Activated T-helper 1 cell treated with anti-CD3 and anti-CD28 coated beads, Interleukin-12 subunit alpha, Interleukin-12 subunit beta, Interleukin-2, Interleukin-4 antibody, amounts not matched to agents 30 ng/mL and 10 ng/mL and 1 ng/mL, durations not matched to agents 14 hours and 24 hours and 36 hours (primary cell): Measurements from ENCODE around the gene DGCR2. TPM values are rescaled to one million over a fixed set of nuclear protein-coding genes. Genes with fewer than 3 reads are reported as not detected.

Experiments used
- DNase-seq: peaks from one replicate; pipeline ENCODE4 v3.0.0; 2021; ENCODE audit warnings: low spot score
- H3K27ac Mint-ChIP-seq: one replicate; pipeline ENCODE4 v1.8.0; 2021; ENCODE audit warnings: mild to moderate bottlenecking, mixed read lengths
- H3K27me3 Mint-ChIP-seq: one replicate; pipeline ENCODE4 v1.8.0; 2022; ENCODE audit warnings: mild to moderate bottlenecking, moderate library complexity, mixed read lengths; ENCODE audit not compliant: insufficient read depth
- H3K36me3 Mint-ChIP-seq: one replicate; pipeline ENCODE4 v1.8.0; 2021; ENCODE audit warnings: low read depth, mixed read lengths
- H3K4me1 Mint-ChIP-seq: one replicate; pipeline ENCODE4 v1.8.0; 2021; ENCODE audit warnings: low read depth, mixed read lengths
- H3K4me3 Mint-ChIP-seq: one replicate; pipeline ENCODE4 v1.8.0; 2021; ENCODE audit warnings: mild to moderate bottlenecking, moderate library complexity, mixed read lengths
- H3K9me3 Mint-ChIP-seq: one replicate; pipeline ENCODE4 v1.8.0; 2021; ENCODE audit warnings: mixed read lengths
- intact Hi-C: fragments of 100-400 bp; cut with micrococcal nuclease; formaldehyde crosslinking; loops from one replicate; pipeline ENCODE4 v1.15.1; 2024
- total RNA-seq: library from RNA; stranded (reverse); gene quantifications from 2 replicates; pipeline ENCODE4 v1.2.3, GENCODE V29; 2022

DGCR2 gene
- total RNA-seq, 1 donor from 2014 or later = 23.2 TPM

DNA sequence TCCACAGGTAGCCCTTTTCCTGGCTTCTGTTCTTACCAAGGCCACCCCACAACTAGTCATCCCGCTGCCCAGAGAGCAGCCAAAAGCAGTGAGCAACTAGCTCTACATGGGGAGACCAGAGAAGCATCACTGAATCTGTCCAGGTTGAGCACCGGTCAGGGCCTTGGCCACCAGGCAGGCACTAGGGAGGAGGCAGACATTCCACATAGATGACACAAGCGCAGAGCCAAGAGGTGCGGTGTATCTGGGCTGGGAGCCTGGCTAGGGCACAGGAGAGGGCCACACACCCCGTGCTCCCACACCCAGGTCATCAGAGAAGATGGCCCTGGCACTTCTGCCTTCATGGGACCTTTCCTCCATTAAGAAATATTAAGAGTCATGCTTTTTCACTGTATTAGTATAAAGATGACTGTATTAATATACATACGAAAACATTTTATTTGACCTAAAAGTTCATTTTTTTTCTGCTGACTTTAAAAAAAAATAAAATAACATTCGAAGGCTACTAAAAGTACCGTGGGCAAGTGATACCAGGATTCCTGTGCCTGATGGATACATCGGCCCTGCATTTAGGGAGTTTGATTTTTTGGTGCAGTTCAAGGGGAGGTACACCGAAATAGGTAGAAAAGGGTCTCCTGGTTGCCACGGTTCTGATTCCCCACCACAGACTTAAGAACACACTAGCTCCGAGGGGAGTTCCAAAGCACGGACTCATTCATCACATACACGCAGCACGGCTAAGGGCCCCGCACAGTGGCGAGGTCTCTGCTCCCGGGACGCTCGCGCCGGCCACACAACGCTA is 1.2 kb downstream of the DGCR2 start:
- Mint-ChIP-seq H3K27me3 (peaks cover 1% of the 10 kb centered on the region), H3K36me3 (peaks cover 5% of the 10 kb centered on the region), H3K4me3 (peak overlapping the region; percentile 89), H3K9me3 (no peaks in the 10 kb centered on the region), H3K4me1 (peaks cover 59% of the 10 kb centered on the region), H3K27ac (peak overlapping the region; percentile 64)
- DNase-seq = no peak
- intact Hi-C loops = loop anchor here (5.0 kb wide), 1 partner anchor 311 kb away; the partner anchor contains the start of genes HIRA and MRPL40

DNA sequence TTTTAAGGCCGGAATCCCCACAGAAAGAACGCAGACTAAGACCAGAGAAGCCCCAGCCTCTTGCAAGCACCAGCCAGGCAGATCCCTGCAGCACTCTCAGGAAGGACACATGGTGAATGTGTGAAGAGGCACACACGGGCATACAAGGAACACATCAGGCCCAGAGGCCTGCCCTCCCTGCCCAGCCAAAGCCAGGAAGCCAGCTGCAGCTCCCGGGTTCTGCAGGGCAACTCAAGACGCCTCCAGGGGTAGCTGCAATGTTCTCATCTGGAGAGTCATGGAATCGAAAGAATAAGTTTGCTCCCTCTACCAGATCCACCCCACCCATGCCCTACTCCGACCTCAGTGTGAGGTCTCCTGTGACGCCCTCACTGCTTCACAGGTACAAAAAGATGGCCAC is 2.3 kb downstream of the DGCR2 start:
- Mint-ChIP-seq H3K27ac (no peak overlapping the region), H3K27me3 (peaks cover 1% of the 10 kb centered on the region), H3K4me3 (peak overlapping the region; percentile 89), H3K36me3 (peaks cover 5% of the 10 kb centered on the region), H3K4me1 (peaks cover 67% of the 10 kb centered on the region), H3K9me3 (no peaks in the 10 kb centered on the region)
- no peak for DNase-seq
- intact Hi-C loops = loop anchor here (5.0 kb wide), 1 partner anchor 312 kb away; the partner anchor contains the start of genes HIRA and MRPL40

DNA sequence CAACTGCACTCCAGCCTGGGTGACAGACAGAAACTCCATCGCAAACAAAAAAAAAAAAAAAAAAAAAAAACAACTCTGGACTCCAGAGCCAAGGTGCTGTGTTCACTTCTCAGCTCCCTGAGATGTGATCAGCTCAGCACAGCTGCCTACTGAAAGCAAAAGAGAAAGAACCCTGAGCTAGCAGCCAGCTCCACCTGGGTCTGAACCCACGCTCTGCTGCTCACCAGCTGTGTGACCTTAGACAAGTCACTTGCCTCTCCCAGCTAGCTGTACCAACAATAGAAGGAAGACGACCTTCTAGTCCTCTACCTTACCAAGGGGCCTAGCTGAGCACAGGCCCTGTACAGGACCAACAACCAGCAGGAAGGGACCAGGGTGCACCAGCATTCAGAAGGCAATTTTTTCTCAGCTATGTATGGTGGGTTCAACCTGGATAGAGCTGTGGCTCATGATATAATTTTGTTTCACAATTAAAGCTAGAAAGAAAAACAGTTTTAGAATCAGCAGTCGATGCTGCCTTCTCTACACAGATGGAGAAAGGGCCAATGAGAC is 3.8 kb downstream of the DGCR2 start:
- Mint-ChIP-seq H3K4me3 (peak overlapping the region; percentile 15), H3K36me3 (peaks cover 5% of the 10 kb centered on the region), H3K4me1 (peaks cover 72% of the 10 kb centered on the region), H3K27ac (no peak overlapping the region), H3K9me3 (no peaks in the 10 kb centered on the region), H3K27me3 (peaks cover 1% of the 10 kb centered on the region)
- intact Hi-C loops = no loop called here
- DNase-seq = no peak

DNA sequence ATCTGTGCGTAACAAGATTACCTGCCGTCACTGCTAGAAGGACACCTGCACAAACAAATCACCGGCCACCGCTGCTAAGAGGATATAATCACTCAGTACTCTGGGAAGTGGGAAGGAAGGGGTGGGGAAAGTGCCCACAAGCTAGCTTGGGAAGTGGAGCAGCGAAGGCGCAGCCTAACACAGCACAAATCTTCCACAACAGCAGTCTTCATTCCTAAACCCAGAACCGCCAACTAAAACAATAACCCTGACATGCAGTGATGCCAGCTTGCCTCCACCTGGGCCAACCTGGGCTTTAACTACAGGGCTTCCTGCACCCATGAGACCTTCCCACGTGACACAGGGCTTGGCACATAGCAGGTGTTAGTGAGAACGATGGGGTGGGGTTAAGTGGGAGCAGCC is 5.1 kb downstream of the DGCR2 start:
- DNase-seq = no peak
- no peak overlapping the region for H3K4me3 Mint-ChIP-seq
- peaks cover 65% of the 10 kb centered on the region for H3K4me1 Mint-ChIP-seq
- H3K9me3 Mint-ChIP-seq = no peaks in the 10 kb centered on the region
- intact Hi-C loops = no loop called here
- no peak overlapping the region for H3K27ac Mint-ChIP-seq
- peaks cover 5% of the 10 kb centered on the region for H3K36me3 Mint-ChIP-seq
- no peaks in the 10 kb centered on the region for H3K27me3 Mint-ChIP-seq

DNA sequence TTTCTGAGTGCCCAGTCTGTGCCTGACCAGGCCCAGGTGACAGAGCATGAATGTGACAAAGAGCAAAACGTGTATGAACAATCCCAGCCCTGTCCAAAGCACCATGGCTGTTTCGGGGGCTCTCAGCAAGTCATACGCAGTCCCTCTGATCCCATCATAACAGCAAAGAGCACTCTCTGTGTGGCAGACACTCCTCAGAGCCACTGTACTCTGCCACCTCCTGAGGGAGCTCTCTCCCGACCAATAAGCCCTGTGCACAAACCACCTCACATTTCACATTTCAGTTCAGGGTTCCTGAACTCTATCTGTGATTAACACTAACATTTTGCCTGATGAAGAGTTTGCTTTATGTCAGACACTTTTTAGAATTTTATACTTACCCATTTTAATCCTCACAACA is 6.6 kb downstream of the DGCR2 start:
- H3K4me1 Mint-ChIP-seq = peaks cover 67% of the 10 kb centered on the region
- peaks cover 5% of the 10 kb centered on the region for H3K36me3 Mint-ChIP-seq
- intact Hi-C loops = no loop called here

DNA sequence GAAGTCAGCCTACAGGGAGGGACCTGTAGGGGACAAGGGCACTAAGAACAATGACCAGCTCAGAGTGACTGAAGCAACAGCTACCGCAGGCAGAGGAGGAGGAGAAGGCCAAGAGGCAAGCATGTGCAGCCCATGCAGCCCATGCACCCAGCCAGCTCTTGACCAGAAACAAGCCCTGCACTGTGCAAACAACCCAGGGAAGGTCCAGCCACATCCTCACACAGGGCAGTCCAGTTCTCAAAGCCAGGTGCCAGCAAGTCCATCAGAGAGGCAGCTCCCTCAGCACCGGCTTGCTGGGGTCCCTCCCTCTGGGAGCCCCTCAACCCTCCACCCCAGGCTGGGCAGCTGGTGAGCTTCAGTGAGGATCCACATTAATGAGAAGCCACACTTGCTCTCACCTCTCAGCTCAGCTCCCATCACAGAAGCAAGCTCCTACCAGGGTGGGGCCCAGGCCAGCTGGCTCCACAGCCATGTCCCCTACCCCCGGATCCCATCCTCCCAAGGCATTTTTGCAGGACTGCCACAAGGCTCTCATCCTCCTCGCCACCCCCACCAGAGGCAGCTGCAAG is 7.1 kb downstream of the DGCR2 start:
- Mint-ChIP-seq H3K4me1 (peaks cover 65% of the 10 kb centered on the region), H3K36me3 (peaks cover 2% of the 10 kb centered on the region), H3K27ac (no peak overlapping the region), H3K9me3 (no peaks in the 10 kb centered on the region), H3K27me3 (no peaks in the 10 kb centered on the region), H3K4me3 (no peak overlapping the region)
- intact Hi-C loops = no loop called here
- no peak for DNase-seq

More for the DNA sequence above, 6.6 kb downstream of the DGCR2 start:
- Mint-ChIP-seq H3K4me3 (no peak overlapping the region), H3K9me3 (no peaks in the 10 kb centered on the region), H3K27me3 (no peaks in the 10 kb centered on the region), H3K27ac (no peak overlapping the region)
- no peak for DNase-seq

DNA sequence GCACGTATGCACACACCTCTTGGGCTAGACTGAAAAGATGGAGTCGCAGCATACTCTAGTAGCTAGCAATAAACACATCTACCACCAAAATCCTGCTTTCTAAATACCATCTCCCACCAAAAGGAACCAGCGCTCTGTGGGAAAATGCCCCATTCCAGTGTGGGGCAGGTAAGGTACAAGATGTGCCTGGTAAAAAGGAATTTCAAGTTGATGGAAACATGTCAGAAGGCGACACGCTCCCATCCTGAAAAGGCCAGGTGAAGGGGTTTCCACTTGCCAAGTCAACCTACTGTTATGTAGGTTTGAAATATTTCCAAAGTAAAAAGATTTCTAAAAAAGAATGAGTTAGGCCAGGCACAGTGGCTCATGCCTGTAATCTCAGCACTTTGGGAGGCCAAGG is 8.8 kb downstream of the DGCR2 start:
- Mint-ChIP-seq H3K27ac (no peak overlapping the region), H3K9me3 (no peaks in the 10 kb centered on the region), H3K27me3 (no peaks in the 10 kb centered on the region), H3K4me1 (peaks cover 67% of the 10 kb centered on the region), H3K36me3 (peaks cover 2% of the 10 kb centered on the region), H3K4me3 (no peak overlapping the region)
- no peak for DNase-seq
- intact Hi-C loops = no loop called here

DNA sequence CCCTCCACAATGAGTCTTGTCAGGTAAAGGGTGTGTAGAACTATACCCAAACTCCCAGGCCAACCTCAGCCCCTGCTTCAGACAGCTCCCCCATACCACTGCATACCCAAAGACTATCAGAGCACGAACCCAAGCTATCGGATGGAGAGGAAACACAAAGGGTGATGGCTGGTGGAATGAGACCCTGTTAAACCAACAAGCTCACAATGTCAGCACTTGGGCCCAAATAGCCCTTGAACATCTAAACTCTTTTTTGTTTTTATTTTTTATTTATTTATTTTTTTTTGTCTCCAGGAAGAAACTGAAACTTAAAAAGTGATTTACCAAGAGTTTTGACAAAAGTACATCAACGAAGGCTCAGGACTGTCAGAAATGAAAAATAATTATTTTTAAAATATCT is 10.6 kb downstream of the DGCR2 start:
- intact Hi-C loops = no loop called here
- DNase-seq = no peak
- H3K36me3 Mint-ChIP-seq = peaks cover 6% of the 10 kb centered on the region
- H3K4me3 Mint-ChIP-seq = no peak overlapping the region
- no peaks in the 10 kb centered on the region for H3K9me3 Mint-ChIP-seq
- H3K27me3 Mint-ChIP-seq = no peaks in the 10 kb centered on the region
- H3K27ac Mint-ChIP-seq = no peak overlapping the region
- peaks cover 66% of the 10 kb centered on the region for H3K4me1 Mint-ChIP-seq

DNA sequence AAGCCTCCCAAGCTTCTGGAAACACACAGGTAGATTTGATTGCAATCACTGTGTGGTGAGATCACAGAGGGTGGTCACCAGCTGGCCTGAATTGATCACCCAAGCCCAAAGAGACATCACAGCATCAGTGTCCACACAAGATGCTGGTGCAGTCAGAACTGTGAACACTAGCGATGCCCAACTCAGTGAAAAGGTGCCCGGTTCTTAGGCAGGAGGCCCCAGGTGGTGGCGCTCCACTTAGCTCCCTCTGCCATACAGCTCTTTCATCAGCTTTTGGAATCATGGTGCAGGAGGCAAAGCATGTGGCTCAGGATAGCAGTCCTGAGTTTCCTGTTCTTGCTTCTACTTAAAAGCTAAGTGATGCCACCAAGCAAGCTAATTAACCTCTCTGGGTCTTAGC is 11.1 kb downstream of the DGCR2 start:
- H3K36me3 Mint-ChIP-seq = peaks cover 6% of the 10 kb centered on the region
- intact Hi-C loops = no loop called here
- H3K4me3 Mint-ChIP-seq = no peak overlapping the region
- H3K4me1 Mint-ChIP-seq = peaks cover 66% of the 10 kb centered on the region
- no peaks in the 10 kb centered on the region for H3K27me3 Mint-ChIP-seq
- H3K27ac Mint-ChIP-seq = no peak overlapping the region
- no peaks in the 10 kb centered on the region for H3K9me3 Mint-ChIP-seq
- DNase-seq = no peak

DNA sequence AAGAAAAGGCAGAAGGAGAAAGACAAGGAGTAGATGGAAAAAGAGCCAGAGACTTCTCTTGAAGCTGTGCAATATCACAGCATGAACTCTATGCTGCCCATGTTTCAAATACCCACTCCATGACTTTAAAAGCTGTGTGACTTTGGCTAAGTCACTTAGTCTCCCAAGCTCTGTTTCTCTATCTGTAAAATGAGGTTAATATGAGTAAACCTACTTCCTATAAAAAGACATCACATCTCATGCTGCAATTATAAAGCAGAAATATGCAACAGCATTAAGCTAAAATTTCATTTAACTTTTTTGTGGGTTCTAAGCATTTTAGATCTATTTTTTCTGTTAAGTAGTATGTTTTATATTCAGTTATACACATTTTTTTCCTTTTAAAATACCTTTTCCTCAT is 11.6 kb downstream of the DGCR2 start:
- no peak overlapping the region for H3K4me3 Mint-ChIP-seq
- intact Hi-C loops = no loop called here

DNA sequence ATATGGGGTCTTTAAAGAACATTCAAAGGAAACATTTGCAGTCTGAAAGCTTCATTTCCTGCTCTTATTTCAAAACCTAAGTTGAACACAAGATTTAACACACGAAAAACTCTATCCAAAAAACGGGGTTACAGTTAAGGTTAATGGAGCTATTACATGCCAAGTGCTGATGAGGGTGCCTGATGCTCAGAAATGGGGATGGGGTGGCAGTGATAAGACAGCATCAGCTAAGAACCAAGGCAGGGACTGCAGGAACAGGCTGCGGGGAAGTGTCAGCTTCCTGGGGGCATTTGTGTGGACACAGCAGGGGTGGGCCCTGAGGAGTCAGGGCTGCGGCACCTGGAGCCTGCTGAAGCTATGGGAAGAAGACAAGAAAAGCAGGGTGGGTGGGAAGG is 12.2 kb downstream of the DGCR2 start:
- Mint-ChIP-seq H3K4me1 (peaks cover 60% of the 10 kb centered on the region), H3K9me3 (no peaks in the 10 kb centered on the region), H3K36me3 (peaks cover 7% of the 10 kb centered on the region), H3K27me3 (no peaks in the 10 kb centered on the region), H3K27ac (peak overlapping the region; percentile 38), H3K4me3 (peak overlapping the region; percentile 66)
- DNase-seq = no peak
- intact Hi-C loops = no loop called here

More for the DNA sequence above, 11.6 kb downstream of the DGCR2 start:
- H3K27me3 Mint-ChIP-seq = no peaks in the 10 kb centered on the region
- peaks cover 63% of the 10 kb centered on the region for H3K4me1 Mint-ChIP-seq
- H3K36me3 Mint-ChIP-seq = peaks cover 6% of the 10 kb centered on the region
- no peak for DNase-seq
- no peaks in the 10 kb centered on the region for H3K9me3 Mint-ChIP-seq
- H3K27ac Mint-ChIP-seq = no peak overlapping the region

DNA sequence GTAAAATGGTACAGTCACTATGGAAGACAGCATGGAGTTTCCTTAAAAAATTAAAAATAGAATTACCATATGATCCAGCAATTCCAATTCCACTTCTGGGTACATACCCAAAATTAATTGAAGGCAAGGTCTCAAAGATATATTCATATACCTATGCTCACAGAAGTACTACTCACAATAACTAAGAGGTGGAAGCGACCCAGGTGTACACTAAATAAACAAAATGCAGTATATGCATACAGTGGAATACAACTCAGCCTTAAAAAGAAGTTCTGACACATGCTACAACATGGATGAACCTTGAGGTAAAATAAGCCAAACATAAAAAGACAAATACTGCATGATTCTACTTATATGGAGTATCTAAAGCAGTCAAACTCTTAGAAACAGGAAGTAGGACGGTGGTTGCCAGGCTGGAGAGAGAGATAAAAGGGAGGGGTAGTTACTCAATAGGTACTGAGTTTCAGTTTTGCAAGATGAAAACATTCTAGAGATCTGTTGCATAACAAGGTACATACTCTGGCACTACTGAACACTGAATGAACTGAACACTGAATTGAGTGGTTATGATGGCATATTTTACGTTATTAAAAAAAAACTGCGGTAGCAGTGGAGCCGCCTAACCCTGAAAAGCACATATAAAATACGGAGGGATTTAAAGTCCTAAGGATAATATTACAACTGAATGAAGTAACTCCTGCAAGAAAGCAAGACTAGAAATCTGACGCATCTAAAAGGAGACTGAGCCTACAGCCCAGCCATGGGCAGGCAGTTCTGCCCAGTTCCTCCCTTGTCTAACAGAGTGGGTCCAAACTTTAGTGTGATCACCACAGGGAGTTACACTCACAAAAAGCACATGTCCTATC is 12.8 kb downstream of the DGCR2 start:
- H3K27ac Mint-ChIP-seq = peak overlapping the region; percentile 62
- intact Hi-C loops = loop anchor here (1.0 to 5.0 kb wide), 4 partner anchors 13 to 368 kb away; partner anchors contain the start of genes CDC45, DGCR2, ESS2 and SLC25A1
- peak; percentile 42 for DNase-seq
- H3K4me1 Mint-ChIP-seq = peaks cover 54% of the 10 kb centered on the region
- H3K36me3 Mint-ChIP-seq = peaks cover 7% of the 10 kb centered on the region
- no peaks in the 10 kb centered on the region for H3K9me3 Mint-ChIP-seq
- H3K27me3 Mint-ChIP-seq = no peaks in the 10 kb centered on the region
- H3K4me3 Mint-ChIP-seq = peak overlapping the region; percentile 66
